Neural cell (in vitro differentiated cells): ENCODE measurements around the gene COMTD1. TPM values are rescaled to one million over a fixed set of nuclear protein-coding genes. Genes with fewer than 3 reads are reported as not detected.

Experiments
- H2AFZ ChIP-seq: fragments of 200-600, 300-800 bp; sonication (generic), shearing (Covaris generic); 2 replicates; pipeline ENCODE4 v1.6.0; 2014; ENCODE audit warnings: low read depth, mild to moderate bottlenecking, antibody characterized with exemption, low read length, moderate library complexity
- H3F3A ChIP-seq: fragments of 200-600 bp; shearing (Covaris generic); 2 replicates; pipeline ENCODE4 v1.6.1; 2016; ENCODE audit warnings: mild to moderate bottlenecking, moderate library complexity, mixed read lengths, antibody characterized with exemption, low read length; ENCODE audit not compliant: insufficient read depth, poor library complexity, severe bottlenecking
- H3K27ac ChIP-seq: fragments of 200-600, 300-800 bp; sonication (generic), shearing (Covaris generic); 2 replicates; pipeline ENCODE4 v1.5.1; 2014; ENCODE audit warnings: mild to moderate bottlenecking, low read length, moderate library complexity
- H3K27me3 ChIP-seq: fragments of 300-800, 200-600 bp; sonication (generic), shearing (Covaris generic); 2 replicates; pipeline ENCODE4 v1.6.0; 2014; ENCODE audit warnings: mild to moderate bottlenecking, low read depth, low read length, moderate library complexity; ENCODE audit not compliant: insufficient read depth
- H3K36me3 ChIP-seq: fragments of 300-800, 200-600 bp; sonication (generic), shearing (Covaris generic); 2 replicates; pipeline ENCODE4 v1.5.1; 2014; ENCODE audit warnings: mild to moderate bottlenecking, antibody characterized with exemption, low read length, moderate library complexity; ENCODE audit not compliant: insufficient read depth
- H3K4me2 ChIP-seq: fragments of 300-800, 200-600 bp; sonication (generic), shearing (Covaris generic); 2 replicates; pipeline ENCODE4 v1.6.0; 2014; ENCODE audit warnings: mild to moderate bottlenecking, low read length
- H3K4me3 ChIP-seq: fragments of 300-800, 200-600 bp; sonication (generic), shearing (Covaris generic); 2 replicates; pipeline ENCODE4 v1.5.1; 2014; ENCODE audit warnings: mild to moderate bottlenecking, low read length, moderate library complexity
- H3K79me2 ChIP-seq: fragments of 200-600 bp; shearing (Covaris generic); replicated peaks from 2 replicates; pipeline ENCODE4 v1.6.0; 2014; ENCODE audit warnings: mild to moderate bottlenecking, low read length, moderate library complexity; ENCODE audit not compliant: insufficient read depth
- H3K9ac ChIP-seq: fragments of 300-800, 200-600 bp; sonication (generic), shearing (Covaris generic); 2 replicates; pipeline ENCODE4 v1.6.1; 2016; ENCODE audit warnings: mild to moderate bottlenecking, low read length, mixed read lengths
- H3K9me2 ChIP-seq: fragments of 200-600 bp; shearing (Covaris generic); 2 replicates; pipeline ENCODE4 v1.6.1; 2016; ENCODE audit warnings: mild to moderate bottlenecking, low read length, mixed read lengths; ENCODE audit not compliant: insufficient read depth
- H3K9me3 ChIP-seq: fragments of 200-600, 300-800 bp; sonication (generic), shearing (Covaris generic); 2 replicates; pipeline ENCODE4 v1.6.1; 2016; ENCODE audit warnings: mild to moderate bottlenecking, mixed run types, low read length, moderate library complexity, mixed read lengths
- H4K20me1 ChIP-seq: fragments of 200-600 bp; shearing (Covaris generic); 2 replicates; pipeline ENCODE4 v1.6.1; 2016; ENCODE audit warnings: mild to moderate bottlenecking, mixed run types; ENCODE audit not compliant: insufficient read depth
- CTCF ChIP-seq: fragments of 450-650 bp; IDR thresholded peaks from 2 replicates; pipeline ENCODE4 v1.5.1; 2014; ENCODE audit warnings: antibody characterized with exemption, mild to moderate bottlenecking, moderate library complexity; ENCODE audit not compliant: poor library complexity, severe bottlenecking
- EP300 ChIP-seq: fragments of 450-650 bp; conservative IDR thresholded peaks from 2 replicates; pipeline ENCODE4 v1.6.1; 2014; ENCODE audit warnings: antibody characterized with exemption, mild to moderate bottlenecking, moderate library complexity; ENCODE audit not compliant: poor library complexity, severe bottlenecking
- EZH2 ChIP-seq: fragments of 200-600, 300-800 bp; shearing (Covaris generic), sonication (generic); IDR thresholded peaks from 2 replicates; pipeline ENCODE4 v1.6.1; 2014; ENCODE audit warnings: antibody characterized with exemption, low read length, borderline replicate concordance, mild to moderate bottlenecking; ENCODE audit not compliant: insufficient read depth, poor library complexity, severe bottlenecking
- MXI1 ChIP-seq: fragments of 450-650 bp; conservative IDR thresholded peaks from 2 replicates; pipeline ENCODE4 v1.6.1; 2014; ENCODE audit warnings: antibody characterized with exemption, mild to moderate bottlenecking; ENCODE audit not compliant: poor library complexity, severe bottlenecking
- POLR2AphosphoS5 ChIP-seq: IDR thresholded peaks from 2 replicates; pipeline ENCODE4 v1.6.1; 2012
- RAD21 ChIP-seq: fragments of 450-650 bp; conservative IDR thresholded peaks from 2 replicates; pipeline ENCODE4 v1.6.1; 2014; ENCODE audit warnings: antibody characterized with exemption, mild to moderate bottlenecking, moderate library complexity
- REST ChIP-seq: IDR thresholded peaks from 2 replicates; pipeline ENCODE4 v1.6.1; 2012; ENCODE audit warnings: borderline replicate concordance
- SMC3 ChIP-seq: fragments of 450-650 bp; conservative IDR thresholded peaks from 2 replicates; pipeline ENCODE4 v1.6.1; 2014; ENCODE audit warnings: antibody characterized with exemption, mild to moderate bottlenecking, moderate library complexity; ENCODE audit not compliant: poor library complexity
- TAF1 ChIP-seq: IDR thresholded peaks from 2 replicates; pipeline ENCODE4 v1.6.1; 2012; ENCODE audit warnings: low read depth
- polyA plus RNA-seq: library from polyadenylated mRNA; depleted of rRNA; stranded (reverse); fragments of >200 nt; gene quantifications from 2 replicates; pipeline ENCODE4 v1.2.3, GENCODE V29; 2014

The COMTD1 gene
- polyA plus RNA-seq, 1 donor from 2014 or later: 51.4 TPM

DNA sequence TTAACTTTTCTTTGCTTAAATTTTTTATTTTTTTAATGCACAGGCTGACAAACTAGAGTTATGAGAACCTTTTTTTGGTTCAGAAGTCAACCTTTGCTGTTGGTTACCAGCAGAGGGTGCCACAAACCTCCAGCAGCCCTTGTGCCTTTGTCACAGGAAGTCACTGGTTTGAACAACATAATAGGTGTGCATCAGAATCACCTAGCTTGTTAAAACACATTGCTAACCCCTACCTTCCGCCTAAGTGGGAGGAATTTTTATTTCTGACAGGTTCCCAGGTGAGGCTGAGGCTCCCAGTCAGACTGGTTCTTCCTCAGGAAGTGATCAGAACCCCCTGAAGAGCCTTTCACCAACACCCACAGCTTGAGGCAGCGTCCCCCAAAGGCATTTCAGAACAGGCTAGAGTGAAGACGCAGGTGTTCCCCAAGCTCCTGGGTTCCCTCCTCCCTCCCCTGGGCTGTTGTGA, 47.8 kb downstream of the COMTD1 start:
- Histone ChIP-seq H3K4me3 (no peak overlapping the region), H3K9ac (no peak overlapping the region), H3K9me2 (no peaks in the 10 kb centered on the region), H4K20me1 (no peaks in the 10 kb centered on the region), H3F3A (no peaks in the 10 kb centered on the region), H3K27me3 (no peaks in the 10 kb centered on the region), H3K4me2 (no peak overlapping the region), H3K79me2 (no peaks in the 10 kb centered on the region), H3K36me3 (no peaks in the 10 kb centered on the region), H3K9me3 (no peaks in the 10 kb centered on the region), H2AFZ (no peak overlapping the region), H3K27ac (no peak overlapping the region)
- TF ChIP-seq SMC3: peak; percentile 61
- TF ChIP-seq CTCF: peak; percentile 61
- no peak for TF ChIP-seq REST
- no peak for TF ChIP-seq POLR2AphosphoS5
- TF ChIP-seq RAD21: peak; percentile 57
- TF ChIP-seq EP300: no peak
- TF ChIP-seq EZH2: no peak
- no peak for TF ChIP-seq TAF1
- no peak for TF ChIP-seq MXI1

GRCh38 chr10:75186310-75186709, 49.4 kb downstream of the COMTD1 start:
- Histone ChIP-seq H3K9me2 (no peaks in the 10 kb centered on the region), H4K20me1 (no peaks in the 10 kb centered on the region), H3K4me3 (no peak overlapping the region), H3K79me2 (no peaks in the 10 kb centered on the region), H3K9ac (no peak overlapping the region), H2AFZ (no peak overlapping the region), H3F3A (no peaks in the 10 kb centered on the region), H3K9me3 (no peaks in the 10 kb centered on the region), H3K27ac (no peak overlapping the region), H3K4me2 (no peak overlapping the region), H3K36me3 (no peaks in the 10 kb centered on the region), H3K27me3 (no peaks in the 10 kb centered on the region)
- TF ChIP-seq MXI1 (no peak), POLR2AphosphoS5 (no peak), EP300 (no peak), RAD21 (no peak), TAF1 (no peak), EZH2 (no peak), REST (no peak), SMC3 (no peak), CTCF (no peak)
